GM23338 (cell line): ENCODE data around the gene C7orf25. TPM values are rescaled to one million over a fixed set of nuclear protein-coding genes. Genes with fewer than 3 reads are reported as not detected.

Experiments used
- ATAC-seq: fragments of 200-7000 bp; cut with Tn5 transposase; 3 replicates; pipeline ENCODE4 v1.9.1; 2020
- DNase-seq: peaks from one replicate; pipeline ENCODE4 v3.0.0-alpha.2; 2015; ENCODE audit warnings: low spot score
- H2AFZ ChIP-seq: fragments of 200-600 bp; sonication (generic); 2 replicates; pipeline ENCODE4 v1.8.0; 2016; ENCODE audit warnings: antibody characterized with exemption, mild to moderate bottlenecking, moderate library complexity
- H3F3A ChIP-seq: fragments of 200-600 bp; sonication (generic); replicated peaks from 2 replicates; pipeline ENCODE4 v1.8.0; 2017; ENCODE audit warnings: antibody characterized with exemption, mixed run types, low read depth
- H3K27ac ChIP-seq: fragments of 200-600 bp; sonication (generic); 2 replicates; pipeline ENCODE4 v1.6.1; 2016; ENCODE audit warnings: low read depth
- H3K27me3 ChIP-seq: fragments of 200-600 bp; sonication (generic); 2 replicates; pipeline ENCODE4 v1.8.0; 2016; ENCODE audit warnings: mild to moderate bottlenecking, mixed run types, moderate library complexity; ENCODE audit not compliant: insufficient read depth
- H3K36me3 ChIP-seq: fragments of 200-600 bp; sonication (generic); 2 replicates; pipeline ENCODE4 v1.8.0; 2016; ENCODE audit warnings: mild to moderate bottlenecking; ENCODE audit not compliant: insufficient read depth
- H3K4me1 ChIP-seq: fragments of 200-600 bp; sonication (generic); 2 replicates; pipeline ENCODE4 v1.8.0; 2016; ENCODE audit warnings: mild to moderate bottlenecking, moderate library complexity; ENCODE audit not compliant: insufficient read depth
- H3K4me2 ChIP-seq: fragments of 200-600 bp; sonication (generic); 2 replicates; pipeline ENCODE4 v1.7.1; 2017; ENCODE audit warnings: mixed run types
- H3K4me3 ChIP-seq: fragments of 200-600 bp; sonication (generic); 2 replicates; pipeline ENCODE4 v1.6.1; 2016; ENCODE audit warnings: mixed run types
- H3K79me2 ChIP-seq: fragments of 200-600 bp; sonication (generic); replicated peaks from 2 replicates; pipeline ENCODE4 v1.8.0; 2017; ENCODE audit warnings: mild to moderate bottlenecking; ENCODE audit not compliant: insufficient read depth
- H3K9me2 ChIP-seq: fragments of 200-600 bp; sonication (generic); 2 replicates; pipeline ENCODE4 v1.8.0; 2017; ENCODE audit not compliant: insufficient read depth
- H4K20me1 ChIP-seq: fragments of 200-600 bp; sonication (generic); replicated peaks from 2 replicates; pipeline ENCODE4 v1.8.0; 2017; ENCODE audit warnings: mild to moderate bottlenecking; ENCODE audit not compliant: insufficient read depth
- H3K27ac Mint-ChIP-seq: 2 replicates; pipeline ENCODE4 v1.8.0; 2020; ENCODE audit warnings: inconsistent platforms, mild to moderate bottlenecking, moderate library complexity, mixed read lengths
- H3K27me3 Mint-ChIP-seq: 3 replicates; pipeline ENCODE4 v1.8.0; 2022; ENCODE audit warnings: low read depth, mild to moderate bottlenecking, moderate library complexity, mixed read lengths, inconsistent platforms; ENCODE audit not compliant: insufficient read depth, poor library complexity
- H3K36me3 Mint-ChIP-seq: 3 replicates; pipeline ENCODE4 v1.8.0; 2021; ENCODE audit warnings: low read depth, mild to moderate bottlenecking, inconsistent platforms, moderate library complexity, mixed read lengths
- H3K4me1 Mint-ChIP-seq: 3 replicates; pipeline ENCODE4 v1.8.0; 2020; ENCODE audit warnings: mild to moderate bottlenecking, inconsistent platforms, mixed read lengths
- H3K4me3 Mint-ChIP-seq: 3 replicates; pipeline ENCODE4 v1.8.0; 2021; ENCODE audit warnings: moderate library complexity, mild to moderate bottlenecking, inconsistent platforms, mixed read lengths
- H3K9me3 Mint-ChIP-seq: 3 replicates; pipeline ENCODE4 v1.8.0; 2020; ENCODE audit warnings: moderate library complexity, mild to moderate bottlenecking, inconsistent platforms, mixed read lengths
- CREB1 ChIP-seq: fragments of 250-450 bp; sonication (Bioruptor Pico); IDR thresholded peaks from 2 replicates; pipeline ENCODE4 v1.5.0; 2020; ENCODE audit warnings: low read depth, mild to moderate bottlenecking, moderate library complexity
- EZH2 ChIP-seq: fragments of 200-600 bp; sonication (generic); IDR thresholded peaks from one replicate; pipeline ENCODE4 v1.8.0; 2017; ENCODE audit warnings: antibody characterized with exemption, mild to moderate bottlenecking, low read depth; ENCODE audit not compliant: unreplicated experiment
- NANOG ChIP-seq: IDR thresholded peaks from 2 replicates; pipeline ENCODE4 v1.6.1; 2016; ENCODE audit warnings: antibody characterized with exemption, borderline replicate concordance
- POLR2AphosphoS5 ChIP-seq: IDR thresholded peaks from 2 replicates; pipeline ENCODE4 v1.6.1; 2016; ENCODE audit warnings: antibody characterized with exemption, low read depth
- ZNF331 ChIP-seq: fragments of 250-450 bp; sonication (Bioruptor Pico); IDR thresholded peaks from 2 replicates; pipeline ENCODE4 v1.5.0; 2020; ENCODE audit warnings: low read depth, mild to moderate bottlenecking, moderate library complexity
- polyA plus RNA-seq: library from polyadenylated mRNA; unstranded; fragments of >200 nt; fragmentation: Nextera tagmentation; extraction: Ambion mirVana; gene quantifications from 2 replicates; pipeline ENCODE4 v1.2.1, GENCODE V29; 2016
- total RNA-seq: library from RNA; depleted of rRNA; stranded (reverse); fragments of >200 nt; shearing (Covaris generic); gene quantifications from 2 replicates; pipeline ENCODE4 v1.2.3, GENCODE V29; 2014
- TF ChIP-seq, protein P1 (sequence below), 2 experiments: fragments of 200-600 bp in 1 of 2; sonication (generic) in 1 of 2; conservative IDR thresholded peaks; 2 replicates each; pipeline versions ENCODE4 v1.5.1 to v1.6.1; 2016 to 2017; ENCODE audit warnings: antibody characterized with exemption in 2 of 2, low read depth in 2 of 2, mild to moderate bottlenecking in 2 of 2, moderate library complexity in 1 of 2
- TF ChIP-seq, protein P2 (sequence below): IDR thresholded peaks from 2 replicates; pipeline ENCODE4 v1.6.1; 2016; ENCODE audit warnings: antibody characterized with exemption
- TF ChIP-seq, protein P3 (sequence below): fragments of 250-450 bp; sonication (Bioruptor Pico); IDR thresholded peaks from 2 replicates; pipeline ENCODE4 v1.5.0; 2020; ENCODE audit warnings: mild to moderate bottlenecking, moderate library complexity

C7orf25 gene
- total and polyA plus RNA-seq, 2 experiments from 2014 or later = 1.7 to 8.7 TPM

DNA sequence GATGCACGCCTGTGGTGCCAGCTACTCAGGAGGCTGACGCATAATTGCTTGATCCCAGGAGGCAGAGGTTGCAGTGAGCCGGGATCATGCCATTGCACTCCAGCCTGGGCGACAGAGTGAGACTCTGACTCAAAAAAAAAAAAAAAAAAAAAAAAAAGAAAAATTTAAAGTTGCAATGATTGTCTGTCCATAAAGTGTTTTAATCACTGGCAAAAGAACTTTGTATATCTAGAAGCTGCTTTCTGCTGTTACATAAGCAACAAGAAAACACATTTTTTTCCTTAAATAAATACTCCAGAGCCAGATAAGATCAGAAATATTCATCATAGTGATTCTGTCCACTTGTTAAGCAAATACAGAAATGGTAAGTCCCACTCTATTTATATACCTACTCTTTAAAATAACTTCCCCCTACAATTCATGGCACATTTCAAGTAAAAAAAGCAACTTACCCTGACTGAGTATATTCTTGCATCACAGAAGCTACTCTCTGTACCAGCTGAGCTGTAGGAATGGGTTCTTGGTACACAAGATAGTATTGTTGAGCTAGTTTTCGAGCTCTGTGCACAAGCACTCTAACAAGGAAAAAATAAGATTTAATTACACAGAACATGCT, 12.5 kb upstream of the C7orf25 start:
- Histone ChIP-seq H3K4me1 (no peaks in the 10 kb centered on the region), H2AFZ (no peak overlapping the region), H3K36me3 (peaks cover 77% of the 10 kb centered on the region), H3K9me2 (no peaks in the 10 kb centered on the region), H3K79me2 (peaks cover 54% of the 10 kb centered on the region), H3K4me2 (no peak overlapping the region), H3K27ac (0 out of 2 replicates have a peak overlapping the region, but pooled peaks have one; percentile 41), H3K4me3 (no peak overlapping the region), H3K27me3 (no peaks in the 10 kb centered on the region), H4K20me1 (peaks cover 46% of the 10 kb centered on the region), H3F3A (no peaks in the 10 kb centered on the region)
- ATAC-seq (no peak), DNase-seq (no peak)
- peaks cover 8% of the 10 kb centered on the region; the same call in 2 of the 3 replicates for H3K4me1 Mint-ChIP-seq
- H3K36me3 Mint-ChIP-seq = peaks cover 81% of the 10 kb centered on the region
- H3K9me3 Mint-ChIP-seq = no peaks in the 10 kb centered on the region
- peaks cover 2% of the 10 kb centered on the region for H3K27me3 Mint-ChIP-seq
- H3K4me3 Mint-ChIP-seq = no peak overlapping the region
- TF ChIP-seq POLR2AphosphoS5 (no peak), ZNF331 (CRISPR knock-in tag) (no peak), CREB1 (CRISPR knock-in tag) (no peak), NANOG (no peak)
- TF ChIP-seq, protein P1, sequence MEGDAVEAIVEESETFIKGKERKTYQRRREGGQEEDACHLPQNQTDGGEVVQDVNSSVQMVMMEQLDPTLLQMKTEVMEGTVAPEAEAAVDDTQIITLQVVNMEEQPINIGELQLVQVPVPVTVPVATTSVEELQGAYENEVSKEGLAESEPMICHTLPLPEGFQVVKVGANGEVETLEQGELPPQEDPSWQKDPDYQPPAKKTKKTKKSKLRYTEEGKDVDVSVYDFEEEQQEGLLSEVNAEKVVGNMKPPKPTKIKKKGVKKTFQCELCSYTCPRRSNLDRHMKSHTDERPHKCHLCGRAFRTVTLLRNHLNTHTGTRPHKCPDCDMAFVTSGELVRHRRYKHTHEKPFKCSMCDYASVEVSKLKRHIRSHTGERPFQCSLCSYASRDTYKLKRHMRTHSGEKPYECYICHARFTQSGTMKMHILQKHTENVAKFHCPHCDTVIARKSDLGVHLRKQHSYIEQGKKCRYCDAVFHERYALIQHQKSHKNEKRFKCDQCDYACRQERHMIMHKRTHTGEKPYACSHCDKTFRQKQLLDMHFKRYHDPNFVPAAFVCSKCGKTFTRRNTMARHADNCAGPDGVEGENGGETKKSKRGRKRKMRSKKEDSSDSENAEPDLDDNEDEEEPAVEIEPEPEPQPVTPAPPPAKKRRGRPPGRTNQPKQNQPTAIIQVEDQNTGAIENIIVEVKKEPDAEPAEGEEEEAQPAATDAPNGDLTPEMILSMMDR (conservative IDR thresholded peaks at IDR 0.05; ENCODE audit: low read depth in 2 of 2) = no peak
- TF ChIP-seq, protein P2, sequence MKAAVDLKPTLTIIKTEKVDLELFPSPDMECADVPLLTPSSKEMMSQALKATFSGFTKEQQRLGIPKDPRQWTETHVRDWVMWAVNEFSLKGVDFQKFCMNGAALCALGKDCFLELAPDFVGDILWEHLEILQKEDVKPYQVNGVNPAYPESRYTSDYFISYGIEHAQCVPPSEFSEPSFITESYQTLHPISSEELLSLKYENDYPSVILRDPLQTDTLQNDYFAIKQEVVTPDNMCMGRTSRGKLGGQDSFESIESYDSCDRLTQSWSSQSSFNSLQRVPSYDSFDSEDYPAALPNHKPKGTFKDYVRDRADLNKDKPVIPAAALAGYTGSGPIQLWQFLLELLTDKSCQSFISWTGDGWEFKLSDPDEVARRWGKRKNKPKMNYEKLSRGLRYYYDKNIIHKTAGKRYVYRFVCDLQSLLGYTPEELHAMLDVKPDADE = no peak
- H3K27ac Mint-ChIP-seq = no peak overlapping the region

DNA sequence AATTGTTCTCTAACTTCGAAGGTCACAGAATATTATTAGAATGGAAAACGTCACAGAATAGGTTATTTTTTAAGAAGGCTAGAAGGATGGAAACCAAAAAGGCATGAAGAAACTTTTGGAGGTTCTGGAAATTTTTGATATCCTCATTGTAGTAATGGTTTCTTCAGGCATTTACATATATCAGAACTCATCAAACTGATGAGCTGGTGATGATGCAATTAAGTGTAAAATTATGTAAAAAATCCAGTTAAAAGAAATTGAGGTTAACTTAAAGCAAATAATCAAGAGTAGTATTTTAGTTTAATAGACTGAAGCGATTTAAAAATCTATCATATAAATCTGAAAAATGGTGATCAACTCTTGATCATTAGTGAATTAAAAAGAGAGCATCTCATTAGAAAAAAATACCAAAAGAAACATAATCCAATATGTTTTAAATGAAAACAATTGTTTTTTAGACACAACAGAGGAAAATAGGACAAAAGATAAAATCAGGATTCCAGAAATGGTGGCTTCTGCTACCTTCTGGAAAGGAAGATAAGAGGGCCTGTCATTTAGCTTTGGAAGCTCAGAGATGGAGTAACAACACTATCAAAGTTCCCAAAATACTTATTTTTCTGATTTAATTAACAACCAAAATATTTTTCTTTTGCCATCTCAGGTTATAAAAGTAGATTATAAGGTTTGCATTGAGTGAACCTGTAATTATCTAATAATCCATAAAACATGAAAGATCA, 10.3 kb upstream of the C7orf25 start:
- no peak overlapping the region for H3K27ac Mint-ChIP-seq
- no peaks in the 10 kb centered on the region for H3K9me2 ChIP-seq
- H3K4me1 ChIP-seq = no peaks in the 10 kb centered on the region
- no peak overlapping the region for H3K27ac ChIP-seq
- peaks cover 79% of the 10 kb centered on the region for H3K36me3 ChIP-seq
- H3K36me3 Mint-ChIP-seq = peaks cover 89% of the 10 kb centered on the region
- no peak overlapping the region for H3K4me3 Mint-ChIP-seq
- no peaks in the 10 kb centered on the region for H3F3A ChIP-seq
- H3K4me3 ChIP-seq = no peak overlapping the region
- H4K20me1 ChIP-seq = peaks cover 28% of the 10 kb centered on the region; the same call in 1 of the 2 replicates
- peaks cover 5% of the 10 kb centered on the region for H3K27me3 Mint-ChIP-seq
- H2AFZ ChIP-seq = no peak overlapping the region
- DNase-seq (no peak), ATAC-seq (no peak)
- no peaks in the 10 kb centered on the region for H3K4me1 Mint-ChIP-seq
- peaks cover 32% of the 10 kb centered on the region for H3K79me2 ChIP-seq
- no peak overlapping the region for H3K4me2 ChIP-seq
- H3K27me3 ChIP-seq = no peaks in the 10 kb centered on the region
- no peaks in the 10 kb centered on the region for H3K9me3 Mint-ChIP-seq
- TF ChIP-seq, protein P2 = no peak
- TF ChIP-seq, protein P3, sequence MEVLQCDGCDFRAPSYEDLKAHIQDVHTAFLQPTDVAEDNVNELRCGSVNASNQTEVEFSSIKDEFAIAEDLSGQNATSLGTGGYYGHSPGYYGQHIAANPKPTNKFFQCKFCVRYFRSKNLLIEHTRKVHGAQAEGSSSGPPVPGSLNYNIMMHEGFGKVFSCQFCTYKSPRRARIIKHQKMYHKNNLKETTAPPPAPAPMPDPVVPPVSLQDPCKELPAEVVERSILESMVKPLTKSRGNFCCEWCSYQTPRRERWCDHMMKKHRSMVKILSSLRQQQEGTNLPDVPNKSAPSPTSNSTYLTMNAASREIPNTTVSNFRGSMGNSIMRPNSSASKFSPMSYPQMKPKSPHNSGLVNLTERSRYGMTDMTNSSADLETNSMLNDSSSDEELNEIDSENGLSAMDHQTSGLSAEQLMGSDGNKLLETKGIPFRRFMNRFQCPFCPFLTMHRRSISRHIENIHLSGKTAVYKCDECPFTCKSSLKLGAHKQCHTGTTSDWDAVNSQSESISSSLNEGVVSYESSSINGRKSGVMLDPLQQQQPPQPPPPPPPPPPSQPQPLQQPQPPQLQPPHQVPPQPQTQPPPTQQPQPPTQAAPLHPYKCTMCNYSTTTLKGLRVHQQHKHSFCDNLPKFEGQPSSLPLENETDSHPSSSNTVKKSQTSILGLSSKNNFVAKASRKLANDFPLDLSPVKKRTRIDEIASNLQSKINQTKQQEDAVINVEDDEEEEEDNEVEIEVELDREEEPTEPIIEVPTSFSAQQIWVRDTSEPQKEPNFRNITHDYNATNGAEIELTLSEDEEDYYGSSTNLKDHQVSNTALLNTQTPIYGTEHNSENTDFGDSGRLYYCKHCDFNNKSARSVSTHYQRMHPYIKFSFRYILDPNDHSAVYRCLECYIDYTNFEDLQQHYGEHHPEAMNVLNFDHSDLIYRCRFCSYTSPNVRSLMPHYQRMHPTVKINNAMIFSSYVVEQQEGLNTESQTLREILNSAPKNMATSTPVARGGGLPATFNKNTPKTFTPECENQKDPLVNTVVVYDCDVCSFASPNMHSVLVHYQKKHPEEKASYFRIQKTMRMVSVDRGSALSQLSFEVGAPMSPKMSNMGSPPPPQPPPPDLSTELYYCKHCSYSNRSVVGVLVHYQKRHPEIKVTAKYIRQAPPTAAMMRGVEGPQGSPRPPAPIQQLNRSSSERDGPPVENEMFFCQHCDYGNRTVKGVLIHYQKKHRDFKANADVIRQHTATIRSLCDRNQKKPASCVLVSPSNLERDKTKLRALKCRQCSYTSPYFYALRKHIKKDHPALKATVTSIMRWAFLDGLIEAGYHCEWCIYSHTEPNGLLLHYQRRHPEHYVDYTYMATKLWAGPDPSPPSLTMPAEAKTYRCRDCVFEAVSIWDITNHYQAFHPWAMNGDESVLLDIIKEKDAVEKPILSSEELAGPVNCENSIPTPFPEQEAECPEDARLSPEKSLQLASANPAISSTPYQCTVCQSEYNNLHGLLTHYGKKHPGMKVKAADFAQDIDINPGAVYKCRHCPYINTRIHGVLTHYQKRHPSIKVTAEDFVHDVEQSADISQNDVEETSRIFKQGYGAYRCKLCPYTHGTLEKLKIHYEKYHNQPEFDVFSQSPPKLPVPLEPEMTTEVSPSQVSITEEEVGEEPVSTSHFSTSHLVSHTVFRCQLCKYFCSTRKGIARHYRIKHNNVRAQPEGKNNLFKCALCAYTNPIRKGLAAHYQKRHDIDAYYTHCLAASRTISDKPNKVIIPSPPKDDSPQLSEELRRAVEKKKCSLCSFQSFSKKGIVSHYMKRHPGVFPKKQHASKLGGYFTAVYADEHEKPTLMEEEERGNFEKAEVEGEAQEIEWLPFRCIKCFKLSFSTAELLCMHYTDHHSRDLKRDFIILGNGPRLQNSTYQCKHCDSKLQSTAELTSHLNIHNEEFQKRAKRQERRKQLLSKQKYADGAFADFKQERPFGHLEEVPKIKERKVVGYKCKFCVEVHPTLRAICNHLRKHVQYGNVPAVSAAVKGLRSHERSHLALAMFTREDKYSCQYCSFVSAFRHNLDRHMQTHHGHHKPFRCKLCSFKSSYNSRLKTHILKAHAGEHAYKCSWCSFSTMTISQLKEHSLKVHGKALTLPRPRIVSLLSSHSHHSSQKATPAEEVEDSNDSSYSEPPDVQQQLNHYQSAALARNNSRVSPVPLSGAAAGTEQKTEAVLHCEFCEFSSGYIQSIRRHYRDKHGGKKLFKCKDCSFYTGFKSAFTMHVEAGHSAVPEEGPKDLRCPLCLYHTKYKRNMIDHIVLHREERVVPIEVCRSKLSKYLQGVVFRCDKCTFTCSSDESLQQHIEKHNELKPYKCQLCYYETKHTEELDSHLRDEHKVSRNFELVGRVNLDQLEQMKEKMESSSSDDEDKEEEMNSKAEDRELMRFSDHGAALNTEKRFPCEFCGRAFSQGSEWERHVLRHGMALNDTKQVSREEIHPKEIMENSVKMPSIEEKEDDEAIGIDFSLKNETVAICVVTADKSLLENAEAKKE (CRISPR knock-in tag) = no peak
- TF ChIP-seq EZH2 = no peak
